HL-60 (cell line): Measurements from ENCODE around the gene KRT35.

Experiments used
- DNase-seq, 2 experiments: peaks; one replicate each; pipeline ENCODE4 v3.0.0-alpha.2; 2010 to 2020; ENCODE audit warnings: low read depth in 1 of 2, low spot score in 1 of 2
- H3K27ac ChIP-seq: fragments of 250-450 bp; sonication (Bioruptor Pico); replicated peaks from 2 replicates; pipeline ENCODE4 v1.5.1; 2020; ENCODE audit warnings: mild to moderate bottlenecking, moderate library complexity
- H3K27me3 ChIP-seq: fragments of 250-450 bp; sonication (Bioruptor Pico); 2 replicates; pipeline ENCODE4 v1.5.1; 2021; ENCODE audit warnings: mild to moderate bottlenecking, moderate library complexity; ENCODE audit not compliant: insufficient read depth, poor library complexity, severe bottlenecking
- H3K4me3 ChIP-seq: replicated peaks from 2 replicates; pipeline ENCODE4 v1.5.1; 2011; ENCODE audit warnings: mild to moderate bottlenecking, control low read depth, low read length; ENCODE audit not compliant: insufficient read depth
- GABPA ChIP-seq: IDR thresholded peaks from 2 replicates; pipeline ENCODE4 v1.6.1; 2012; ENCODE audit warnings: low read depth
- POLR2AphosphoS5 ChIP-seq: IDR thresholded peaks from 2 replicates; pipeline ENCODE4 v1.6.1; 2012; ENCODE audit warnings: low read depth
- SPI1 ChIP-seq: IDR thresholded peaks from 2 replicates; pipeline ENCODE4 v1.6.1; 2012; ENCODE audit warnings: low read depth, mild to moderate bottlenecking, borderline replicate concordance
- TF ChIP-seq, protein P1 (sequence below): IDR thresholded peaks from one replicate; pipeline ENCODE4 v1.5.1; 2011; ENCODE audit warnings: low read length, control low read depth, inconsistent platforms; ENCODE audit not compliant: insufficient read depth
- TF ChIP-seq, protein P2 (sequence below): IDR thresholded peaks from 2 replicates; pipeline ENCODE4 v1.6.1; 2012; ENCODE audit warnings: low read depth; ENCODE audit not compliant: insufficient replicate concordance

Gene KRT35

DNA sequence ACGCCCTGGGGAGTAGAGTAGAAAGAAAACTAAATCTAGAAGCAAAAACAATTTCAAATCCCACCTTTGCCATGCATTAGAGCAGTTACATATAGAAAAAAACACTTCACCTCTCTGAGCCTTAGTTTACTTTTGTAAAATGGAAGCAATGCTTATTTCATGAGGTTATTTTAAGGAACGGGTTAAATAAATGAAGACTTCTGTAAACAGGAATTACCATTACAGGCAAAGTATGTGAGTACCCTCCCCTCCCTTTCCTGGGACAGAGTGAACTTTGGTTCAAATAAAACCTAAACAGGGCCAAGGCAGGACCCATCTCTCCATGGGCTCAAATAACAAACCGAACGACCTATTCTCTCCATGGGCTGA is 42.3 kb upstream of the KRT35 start:
- Histone ChIP-seq H3K4me3 (no peak overlapping the region), H3K27ac (no peak overlapping the region), H3K27me3 (peaks cover 15% of the 10 kb centered on the region)
- no peak for DNase-seq
- TF ChIP-seq SPI1 (no peak), GABPA (no peak), POLR2AphosphoS5 (no peak)
- TF ChIP-seq, protein P1, sequence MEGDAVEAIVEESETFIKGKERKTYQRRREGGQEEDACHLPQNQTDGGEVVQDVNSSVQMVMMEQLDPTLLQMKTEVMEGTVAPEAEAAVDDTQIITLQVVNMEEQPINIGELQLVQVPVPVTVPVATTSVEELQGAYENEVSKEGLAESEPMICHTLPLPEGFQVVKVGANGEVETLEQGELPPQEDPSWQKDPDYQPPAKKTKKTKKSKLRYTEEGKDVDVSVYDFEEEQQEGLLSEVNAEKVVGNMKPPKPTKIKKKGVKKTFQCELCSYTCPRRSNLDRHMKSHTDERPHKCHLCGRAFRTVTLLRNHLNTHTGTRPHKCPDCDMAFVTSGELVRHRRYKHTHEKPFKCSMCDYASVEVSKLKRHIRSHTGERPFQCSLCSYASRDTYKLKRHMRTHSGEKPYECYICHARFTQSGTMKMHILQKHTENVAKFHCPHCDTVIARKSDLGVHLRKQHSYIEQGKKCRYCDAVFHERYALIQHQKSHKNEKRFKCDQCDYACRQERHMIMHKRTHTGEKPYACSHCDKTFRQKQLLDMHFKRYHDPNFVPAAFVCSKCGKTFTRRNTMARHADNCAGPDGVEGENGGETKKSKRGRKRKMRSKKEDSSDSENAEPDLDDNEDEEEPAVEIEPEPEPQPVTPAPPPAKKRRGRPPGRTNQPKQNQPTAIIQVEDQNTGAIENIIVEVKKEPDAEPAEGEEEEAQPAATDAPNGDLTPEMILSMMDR, result no peak
- TF ChIP-seq, protein P2, sequence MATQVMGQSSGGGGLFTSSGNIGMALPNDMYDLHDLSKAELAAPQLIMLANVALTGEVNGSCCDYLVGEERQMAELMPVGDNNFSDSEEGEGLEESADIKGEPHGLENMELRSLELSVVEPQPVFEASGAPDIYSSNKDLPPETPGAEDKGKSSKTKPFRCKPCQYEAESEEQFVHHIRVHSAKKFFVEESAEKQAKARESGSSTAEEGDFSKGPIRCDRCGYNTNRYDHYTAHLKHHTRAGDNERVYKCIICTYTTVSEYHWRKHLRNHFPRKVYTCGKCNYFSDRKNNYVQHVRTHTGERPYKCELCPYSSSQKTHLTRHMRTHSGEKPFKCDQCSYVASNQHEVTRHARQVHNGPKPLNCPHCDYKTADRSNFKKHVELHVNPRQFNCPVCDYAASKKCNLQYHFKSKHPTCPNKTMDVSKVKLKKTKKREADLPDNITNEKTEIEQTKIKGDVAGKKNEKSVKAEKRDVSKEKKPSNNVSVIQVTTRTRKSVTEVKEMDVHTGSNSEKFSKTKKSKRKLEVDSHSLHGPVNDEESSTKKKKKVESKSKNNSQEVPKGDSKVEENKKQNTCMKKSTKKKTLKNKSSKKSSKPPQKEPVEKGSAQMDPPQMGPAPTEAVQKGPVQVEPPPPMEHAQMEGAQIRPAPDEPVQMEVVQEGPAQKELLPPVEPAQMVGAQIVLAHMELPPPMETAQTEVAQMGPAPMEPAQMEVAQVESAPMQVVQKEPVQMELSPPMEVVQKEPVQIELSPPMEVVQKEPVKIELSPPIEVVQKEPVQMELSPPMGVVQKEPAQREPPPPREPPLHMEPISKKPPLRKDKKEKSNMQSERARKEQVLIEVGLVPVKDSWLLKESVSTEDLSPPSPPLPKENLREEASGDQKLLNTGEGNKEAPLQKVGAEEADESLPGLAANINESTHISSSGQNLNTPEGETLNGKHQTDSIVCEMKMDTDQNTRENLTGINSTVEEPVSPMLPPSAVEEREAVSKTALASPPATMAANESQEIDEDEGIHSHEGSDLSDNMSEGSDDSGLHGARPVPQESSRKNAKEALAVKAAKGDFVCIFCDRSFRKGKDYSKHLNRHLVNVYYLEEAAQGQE, result no peak

DNA sequence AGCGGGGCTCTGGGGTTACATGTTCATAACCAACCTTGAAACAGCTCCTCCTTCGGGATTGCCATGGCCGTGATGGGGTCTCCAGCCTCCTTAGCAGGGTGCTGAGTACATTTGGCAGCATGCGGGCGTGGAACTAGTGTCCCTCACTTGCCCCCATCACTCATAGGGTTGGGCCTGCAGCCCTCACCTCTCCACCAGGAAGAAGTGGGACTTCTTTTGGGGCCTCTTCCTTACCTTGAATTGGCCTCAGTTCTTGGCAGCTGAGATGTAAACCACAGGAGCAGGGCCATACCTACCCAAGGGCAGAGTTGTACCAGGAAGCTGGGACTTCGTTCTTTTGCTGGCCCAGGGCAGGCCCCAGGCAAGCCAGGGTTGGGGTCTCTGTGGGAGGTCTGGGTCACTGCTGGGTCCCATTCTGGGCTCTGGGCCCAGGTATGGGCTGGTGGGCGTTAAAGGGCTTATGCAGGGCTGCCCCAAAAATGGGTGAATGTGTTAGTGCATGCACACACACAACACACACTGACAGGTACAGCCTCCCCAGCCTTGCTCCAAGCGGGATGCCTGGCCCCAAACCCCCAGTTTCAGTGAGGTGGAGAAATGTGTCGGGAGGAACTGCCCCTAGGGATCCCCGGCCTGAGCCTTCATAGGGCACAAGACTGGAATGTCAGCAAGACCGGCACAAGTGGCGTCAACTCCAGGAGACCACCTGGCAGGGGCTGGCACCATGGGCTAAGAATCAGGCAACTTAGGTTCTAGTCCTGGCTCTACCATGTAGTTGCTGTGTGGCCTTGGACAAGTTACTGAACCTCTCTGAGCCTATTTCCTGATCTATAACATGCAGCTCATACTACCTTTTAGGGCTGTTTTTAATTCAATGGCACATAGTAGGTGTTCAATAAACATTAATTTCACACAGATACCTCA is 41.6 kb upstream of the KRT35 start:
- TF ChIP-seq SPI1, result no peak
- TF ChIP-seq, protein P2, result no peak
- TF ChIP-seq GABPA, result no peak
- TF ChIP-seq, protein P1, result no peak
- no peak for TF ChIP-seq POLR2AphosphoS5
- no peak overlapping the region for H3K27ac ChIP-seq
- no peak overlapping the region for H3K4me3 ChIP-seq
- DNase-seq, result no peak
- H3K27me3 ChIP-seq, result peaks cover 9% of the 10 kb centered on the region

DNA sequence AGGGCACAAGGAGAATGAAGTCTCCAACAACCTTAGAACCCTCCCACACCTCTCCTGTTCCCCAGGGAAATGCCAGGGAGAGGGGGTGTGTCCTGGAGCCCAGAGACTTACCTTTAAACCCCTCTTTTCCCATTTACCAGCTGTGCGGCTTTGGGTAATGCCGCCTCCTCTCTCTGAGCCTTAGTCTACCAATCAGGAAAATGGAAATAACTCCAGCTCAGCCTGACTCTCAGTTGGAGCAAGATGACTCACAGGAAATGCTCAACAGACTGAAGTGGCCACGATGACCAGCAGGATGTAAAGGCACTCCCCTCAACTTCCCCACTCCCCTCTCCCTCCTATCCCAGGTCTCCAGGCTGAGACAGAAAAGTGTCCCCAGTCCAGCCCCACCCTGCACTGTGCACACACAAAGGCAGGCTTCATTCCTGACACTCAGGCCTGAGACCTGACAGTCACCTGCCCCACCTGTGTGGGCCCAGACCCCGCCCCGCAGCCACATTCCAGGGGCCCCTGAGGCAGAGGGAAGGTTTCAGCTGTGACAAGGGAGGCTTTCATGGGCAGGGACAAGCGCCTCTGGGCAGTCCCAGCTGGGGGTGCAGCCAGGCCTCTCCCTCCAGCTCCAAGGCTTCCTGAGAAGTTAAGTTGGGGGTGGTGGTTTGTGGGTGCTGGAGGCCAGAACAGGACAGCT is 40.8 kb upstream of the KRT35 start:
- no peak for DNase-seq
- TF ChIP-seq, protein P1, result no peak
- no peak for TF ChIP-seq POLR2AphosphoS5
- TF ChIP-seq GABPA, result no peak
- TF ChIP-seq, protein P2, result no peak
- TF ChIP-seq SPI1, result no peak
- Histone ChIP-seq H3K27ac (no peak overlapping the region), H3K27me3 (peaks cover 2% of the 10 kb centered on the region), H3K4me3 (no peak overlapping the region)
